OCI-LY1 (cell line): Measurements from ENCODE around the gene SYCE3.

Experiments
- H2AFZ ChIP-seq: fragments of 200-600 bp; sonication (generic), shearing (Covaris generic); 2 replicates; pipeline ENCODE4 v1.6.0; 2014; ENCODE audit warnings: antibody characterized with exemption, mild to moderate bottlenecking, low read length
- H3F3A ChIP-seq: fragments of 200-600 bp; sonication (generic), shearing (Covaris generic); 2 replicates; pipeline ENCODE4 v1.6.0; 2014; ENCODE audit warnings: mild to moderate bottlenecking, antibody characterized with exemption, low read length, moderate library complexity; ENCODE audit not compliant: insufficient read depth
- H3K27ac ChIP-seq: fragments of 200-600 bp; sonication (generic); 2 replicates; pipeline ENCODE4 v1.5.1; 2014; ENCODE audit warnings: low read length, mixed run types, mild to moderate bottlenecking, low read depth; ENCODE audit not compliant: poor library complexity, severe bottlenecking
- H3K27me3 ChIP-seq: fragments of 200-600 bp; sonication (generic); 2 replicates; pipeline ENCODE4 v1.6.0; 2014; ENCODE audit warnings: antibody characterized with exemption, mild to moderate bottlenecking, low read length, moderate library complexity; ENCODE audit not compliant: insufficient read depth
- H3K36me3 ChIP-seq: fragments of 200-600 bp; sonication (generic); 2 replicates; pipeline ENCODE4 v1.6.1; 2014; ENCODE audit warnings: mild to moderate bottlenecking, antibody characterized with exemption, low read length, moderate library complexity, mixed read lengths; ENCODE audit not compliant: insufficient read depth
- H3K4me1 ChIP-seq: fragments of 200-600 bp; sonication (generic); 2 replicates; pipeline ENCODE4 v1.5.1; 2014; ENCODE audit warnings: mild to moderate bottlenecking, low read length, moderate library complexity; ENCODE audit not compliant: insufficient read depth, severe bottlenecking
- H3K4me2 ChIP-seq: fragments of 200-600 bp; sonication (generic), shearing (Covaris generic); 2 replicates; pipeline ENCODE4 v1.6.1; 2014; ENCODE audit warnings: low read length
- H3K4me3 ChIP-seq: fragments of 200-600 bp; sonication (generic); 2 replicates; pipeline ENCODE4 v1.5.1; 2014; ENCODE audit warnings: low read length, low read depth, mild to moderate bottlenecking, mixed read lengths; ENCODE audit not compliant: poor library complexity, severe bottlenecking
- H3K79me2 ChIP-seq: fragments of 200-600 bp; shearing (Covaris generic); 2 replicates; pipeline ENCODE4 v1.6.1; 2016; ENCODE audit warnings: mixed run types, low read length, mixed read lengths; ENCODE audit not compliant: insufficient read depth
- H3K9ac ChIP-seq: fragments of 200-600 bp; sonication (generic), shearing (Covaris generic); 2 replicates; pipeline ENCODE4 v1.6.1; 2014; ENCODE audit warnings: mild to moderate bottlenecking, low read length, mixed read lengths
- H3K9me2 ChIP-seq: fragments of 200-600 bp; sonication (generic), shearing (Covaris generic); 2 replicates; pipeline ENCODE4 v1.6.1; 2014; ENCODE audit warnings: low read depth, mild to moderate bottlenecking, low read length, mixed read lengths
- H3K9me3 ChIP-seq: fragments of 200-600 bp; shearing (Covaris generic); 2 replicates; pipeline ENCODE4 v1.6.1; 2014; ENCODE audit warnings: low read length, mixed read lengths
- H4K20me1 ChIP-seq: fragments of 200-600 bp; sonication (generic), shearing (Covaris generic); 2 replicates; pipeline ENCODE4 v1.6.0; 2016; ENCODE audit warnings: mild to moderate bottlenecking, low read length; ENCODE audit not compliant: insufficient read depth
- EZH2 ChIP-seq: fragments of 200-600 bp; sonication (generic), shearing (Covaris generic); IDR thresholded peaks from 2 replicates; pipeline ENCODE4 v1.8.0; 2017; ENCODE audit warnings: borderline replicate concordance, mixed run types, mild to moderate bottlenecking, antibody characterized with exemption, low read length, moderate library complexity, mixed read lengths
- TF ChIP-seq, protein P1 (sequence below): fragments of 200-600 bp; sonication (generic), shearing (Covaris generic); IDR thresholded peaks from 2 replicates; pipeline ENCODE4 v1.5.1; 2017; ENCODE audit warnings: mild to moderate bottlenecking, antibody characterized with exemption, low read length, moderate library complexity, mixed read lengths

The SYCE3 gene

DNA sequence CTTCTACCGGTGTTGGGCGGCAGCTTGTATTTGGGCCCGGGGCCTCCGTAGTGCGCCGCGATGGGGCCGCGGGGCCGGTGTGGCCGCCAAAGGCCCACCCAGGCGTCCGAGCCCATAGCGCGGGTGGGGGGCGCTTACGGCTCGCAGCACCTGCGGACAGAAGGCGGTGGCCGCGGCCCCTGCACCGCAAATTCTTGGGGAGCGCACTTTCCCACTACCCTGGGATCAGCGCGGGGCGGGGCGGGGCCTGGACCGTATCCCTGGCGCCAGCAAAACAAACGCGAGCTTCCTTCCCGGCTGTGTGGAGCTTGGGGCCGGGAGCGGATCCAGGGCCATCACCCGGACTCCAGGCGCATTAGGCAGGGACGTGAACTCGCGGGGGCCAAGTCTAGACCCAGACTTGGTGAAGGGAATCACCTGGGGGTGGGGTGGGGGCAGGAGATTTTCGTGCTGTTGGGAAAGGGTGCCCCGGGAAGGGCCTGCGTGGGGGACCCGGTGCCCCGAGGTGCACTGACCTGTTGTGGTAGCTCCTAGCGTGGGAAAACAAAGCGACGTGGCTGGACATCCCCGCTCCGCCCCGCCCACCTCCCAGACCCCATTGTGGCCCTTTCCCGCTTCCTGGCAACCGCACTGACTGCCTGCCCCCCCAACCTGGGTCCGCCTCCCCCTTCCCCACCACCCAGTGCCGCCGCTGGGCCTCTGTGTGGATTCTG is 30.6 kb downstream of the SYCE3 start:
- H3K9ac ChIP-seq = peak overlapping the region; percentile 83; the same call in 1 of the 2 replicates
- H3K79me2 ChIP-seq = no peaks in the 10 kb centered on the region
- H2AFZ ChIP-seq = no peak overlapping the region
- peaks cover 8% of the 10 kb centered on the region for H3F3A ChIP-seq
- no peaks in the 10 kb centered on the region for H3K9me3 ChIP-seq
- no peaks in the 10 kb centered on the region for H3K27me3 ChIP-seq
- H3K27ac ChIP-seq = peak overlapping the region; percentile 34
- H3K4me3 ChIP-seq = peak overlapping the region; percentile 80
- H3K4me1 ChIP-seq = peaks cover 57% of the 10 kb centered on the region
- peak overlapping the region; percentile 85 for H3K4me2 ChIP-seq
- H3K9me2 ChIP-seq = no peaks in the 10 kb centered on the region
- no peaks in the 10 kb centered on the region for H3K36me3 ChIP-seq
- H4K20me1 ChIP-seq = no peaks in the 10 kb centered on the region
- TF ChIP-seq, protein P1, sequence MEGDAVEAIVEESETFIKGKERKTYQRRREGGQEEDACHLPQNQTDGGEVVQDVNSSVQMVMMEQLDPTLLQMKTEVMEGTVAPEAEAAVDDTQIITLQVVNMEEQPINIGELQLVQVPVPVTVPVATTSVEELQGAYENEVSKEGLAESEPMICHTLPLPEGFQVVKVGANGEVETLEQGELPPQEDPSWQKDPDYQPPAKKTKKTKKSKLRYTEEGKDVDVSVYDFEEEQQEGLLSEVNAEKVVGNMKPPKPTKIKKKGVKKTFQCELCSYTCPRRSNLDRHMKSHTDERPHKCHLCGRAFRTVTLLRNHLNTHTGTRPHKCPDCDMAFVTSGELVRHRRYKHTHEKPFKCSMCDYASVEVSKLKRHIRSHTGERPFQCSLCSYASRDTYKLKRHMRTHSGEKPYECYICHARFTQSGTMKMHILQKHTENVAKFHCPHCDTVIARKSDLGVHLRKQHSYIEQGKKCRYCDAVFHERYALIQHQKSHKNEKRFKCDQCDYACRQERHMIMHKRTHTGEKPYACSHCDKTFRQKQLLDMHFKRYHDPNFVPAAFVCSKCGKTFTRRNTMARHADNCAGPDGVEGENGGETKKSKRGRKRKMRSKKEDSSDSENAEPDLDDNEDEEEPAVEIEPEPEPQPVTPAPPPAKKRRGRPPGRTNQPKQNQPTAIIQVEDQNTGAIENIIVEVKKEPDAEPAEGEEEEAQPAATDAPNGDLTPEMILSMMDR = no peak
- TF ChIP-seq EZH2 = no peak

GRCh38 chr22:50531546-50531961 is 31.2 kb downstream of the SYCE3 start:
- no peaks in the 10 kb centered on the region for H4K20me1 ChIP-seq
- H3K4me1 ChIP-seq = peaks cover 61% of the 10 kb centered on the region
- H3F3A ChIP-seq = peaks cover 8% of the 10 kb centered on the region
- peak overlapping the region; percentile 83 for H3K9ac ChIP-seq
- no peaks in the 10 kb centered on the region for H3K9me3 ChIP-seq
- H3K4me3 ChIP-seq = peak overlapping the region; percentile 80
- no peaks in the 10 kb centered on the region for H3K9me2 ChIP-seq
- peak overlapping the region; percentile 60 for H3K27ac ChIP-seq
- H2AFZ ChIP-seq = no peak overlapping the region
- TF ChIP-seq, protein P1 = no peak
- no peak for TF ChIP-seq EZH2
- H3K79me2 ChIP-seq = no peaks in the 10 kb centered on the region
- H3K27me3 ChIP-seq = no peaks in the 10 kb centered on the region
- no peaks in the 10 kb centered on the region for H3K36me3 ChIP-seq
- H3K4me2 ChIP-seq = peak overlapping the region; percentile 85

- H3F3A ChIP-seq = peaks cover 5% of the 10 kb centered on the region
- no peaks in the 10 kb centered on the region for H3K9me2 ChIP-seq
- H3K27me3 ChIP-seq = no peaks in the 10 kb centered on the region
- H3K79me2 ChIP-seq = no peaks in the 10 kb centered on the region
- peak overlapping the region; percentile 85 for H3K4me2 ChIP-seq
- H2AFZ ChIP-seq = no peak overlapping the region
- H3K9me3 ChIP-seq = no peaks in the 10 kb centered on the region
- H3K4me3 ChIP-seq = peak overlapping the region; percentile 80
- H3K4me1 ChIP-seq = peaks cover 63% of the 10 kb centered on the region
- no peaks in the 10 kb centered on the region for H3K36me3 ChIP-seq
- TF ChIP-seq EZH2 = no peak
- TF ChIP-seq, protein P1 = no peak
- peak overlapping the region; percentile 83 for H3K9ac ChIP-seq
- peak overlapping the region; percentile 60 for H3K27ac ChIP-seq
- no peaks in the 10 kb centered on the region for H4K20me1 ChIP-seq
Observed at GRCh38 chr22:50530877-50531545, 31.7 kb downstream of the SYCE3 start.
